Midbrain (tissue), 1 donor: ENCODE results near the gene EIF5AL1.
"Not testable (repeated sequence)": the region's sequence is repeated elsewhere in the genome, so short reads cannot be mapped to it uniquely, and the experiment has no call there.

Source experiments
- DNase-seq: peaks from one replicate; lab custom pipeline; 2025; lab: John Stamatoyannopoulos, UW

The EIF5AL1 gene

DNA sequence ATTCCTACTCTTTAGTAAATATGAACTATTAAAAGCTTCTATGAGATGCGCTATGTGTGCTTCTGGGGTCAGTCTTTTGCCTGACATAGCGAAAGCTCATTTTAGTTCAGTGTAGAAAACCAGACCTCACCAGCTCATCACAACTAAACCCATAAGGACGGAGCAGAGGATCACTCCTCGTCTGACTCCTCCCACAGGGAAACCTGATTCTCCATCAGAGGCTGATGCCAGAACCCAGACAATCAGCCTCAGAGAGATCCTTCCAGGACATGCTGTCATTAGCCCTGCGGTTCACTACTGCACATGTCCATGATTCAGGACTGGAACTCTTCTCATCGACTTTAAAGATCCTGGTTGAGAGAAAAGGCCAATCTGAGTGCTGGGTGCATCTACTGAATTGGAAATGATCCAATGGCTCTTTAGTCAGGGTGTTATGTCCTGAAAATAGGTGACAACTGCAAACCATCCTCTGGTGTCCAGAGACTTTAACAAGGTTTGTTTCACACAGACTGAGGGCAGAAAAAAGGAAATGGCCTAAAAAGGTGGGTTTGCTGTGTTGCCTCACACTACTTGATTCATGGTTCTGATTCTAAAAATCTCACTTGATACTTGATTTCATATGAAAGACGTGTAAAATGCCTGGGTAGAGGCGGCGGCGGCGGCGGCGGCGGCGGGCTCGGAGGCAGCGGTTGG is at the start of gene EIF5AL1:
EIF5AL1 (plus strand) TSS at position 643 of the 693 bp plus-strand sequence. CDS start 117 bp downstream, outside the sequence.
- not testable (repeated sequence) for DNase-seq

DNA sequence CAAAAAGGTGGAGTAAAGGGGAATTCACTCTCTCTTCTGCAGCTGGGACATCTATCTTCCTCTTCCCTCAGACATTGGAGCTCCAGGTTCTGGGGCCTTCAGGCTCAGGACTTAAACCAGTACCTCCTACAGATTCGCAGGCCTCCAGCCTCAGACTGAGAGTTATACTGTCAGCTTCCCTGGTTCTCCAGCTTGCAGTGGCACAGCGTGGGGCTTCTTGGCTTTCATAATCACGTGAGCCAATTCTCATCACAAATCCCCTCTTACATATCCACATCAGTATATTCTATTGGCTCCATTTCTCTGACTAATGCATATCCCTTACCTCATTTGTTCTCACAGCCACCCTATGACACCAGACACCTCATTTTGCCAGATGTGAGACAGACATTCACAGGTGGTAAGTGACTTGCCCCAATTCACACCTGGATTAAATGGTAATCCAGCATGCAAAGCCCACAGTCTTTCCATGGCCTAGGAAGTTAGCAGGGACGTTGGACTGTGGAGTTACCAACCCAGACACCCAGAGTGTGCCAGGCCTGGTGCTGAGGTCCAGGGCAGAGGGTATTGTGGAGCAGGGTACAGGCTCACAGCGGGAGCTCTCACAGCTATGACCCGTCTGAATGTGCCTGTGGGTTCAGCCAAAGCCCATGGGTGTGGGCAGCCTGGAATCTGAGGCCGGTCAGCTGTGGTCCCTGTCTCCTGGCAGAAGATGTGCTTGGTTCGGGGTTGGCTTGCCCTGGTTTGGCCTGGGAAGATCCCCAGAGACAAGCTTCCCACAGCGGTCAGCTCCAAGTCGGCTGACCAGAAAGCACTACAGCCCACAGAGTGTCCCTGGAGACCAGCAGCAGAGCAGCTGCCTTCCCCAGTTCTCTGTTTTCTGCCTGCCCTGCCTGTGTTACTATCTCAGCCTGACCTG is 48.5 kb upstream of the EIF5AL1 start:
- DNase-seq = no peak

DNA sequence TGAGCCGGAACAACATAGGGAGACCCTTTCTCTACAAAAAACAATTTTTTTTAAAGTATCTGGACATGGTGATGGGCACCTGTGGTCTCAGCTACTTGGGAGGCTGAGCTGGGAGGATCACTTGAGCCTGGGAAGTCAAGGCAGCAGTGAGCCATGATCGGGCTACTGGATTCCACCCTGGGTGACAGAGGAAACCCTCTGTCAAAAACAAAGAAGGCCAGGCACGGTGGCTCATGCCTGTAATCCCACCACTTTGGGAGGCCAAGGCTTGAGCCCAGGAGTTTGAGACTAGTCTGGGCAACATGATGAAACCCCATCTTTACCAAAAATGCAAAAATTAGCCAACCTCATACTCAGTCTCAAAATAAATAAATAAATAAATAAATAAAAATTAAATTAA is 47.0 kb upstream of the EIF5AL1 start:
- no peak for DNase-seq

DNA sequence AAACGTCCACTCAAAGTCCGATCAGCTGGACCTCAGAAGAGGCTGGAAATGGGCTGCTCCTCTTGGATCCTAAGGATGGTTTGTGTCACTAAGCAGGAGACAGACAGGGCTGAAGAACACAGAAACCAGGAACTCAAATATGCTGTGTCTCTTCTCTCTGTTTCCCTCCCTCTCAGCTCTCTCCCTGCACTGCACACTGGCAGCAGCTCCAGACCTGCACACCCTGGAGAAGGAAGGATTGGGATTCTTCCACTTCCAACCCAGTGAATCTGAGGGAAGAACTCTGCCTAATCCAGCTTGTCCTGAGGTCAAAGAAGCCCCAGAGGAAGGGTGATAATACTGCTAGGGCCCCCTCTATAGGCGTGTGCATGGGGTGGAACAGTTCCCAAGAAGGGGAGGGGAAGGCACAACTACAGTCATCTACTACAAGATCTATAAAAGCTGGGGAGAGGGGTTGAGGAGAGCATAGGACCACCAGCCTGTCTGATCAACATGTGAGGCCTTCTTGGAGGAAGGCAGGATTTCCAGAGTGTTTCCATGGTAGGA is 44.2 kb upstream of the EIF5AL1 start:
- DNase-seq = no peak

DNA sequence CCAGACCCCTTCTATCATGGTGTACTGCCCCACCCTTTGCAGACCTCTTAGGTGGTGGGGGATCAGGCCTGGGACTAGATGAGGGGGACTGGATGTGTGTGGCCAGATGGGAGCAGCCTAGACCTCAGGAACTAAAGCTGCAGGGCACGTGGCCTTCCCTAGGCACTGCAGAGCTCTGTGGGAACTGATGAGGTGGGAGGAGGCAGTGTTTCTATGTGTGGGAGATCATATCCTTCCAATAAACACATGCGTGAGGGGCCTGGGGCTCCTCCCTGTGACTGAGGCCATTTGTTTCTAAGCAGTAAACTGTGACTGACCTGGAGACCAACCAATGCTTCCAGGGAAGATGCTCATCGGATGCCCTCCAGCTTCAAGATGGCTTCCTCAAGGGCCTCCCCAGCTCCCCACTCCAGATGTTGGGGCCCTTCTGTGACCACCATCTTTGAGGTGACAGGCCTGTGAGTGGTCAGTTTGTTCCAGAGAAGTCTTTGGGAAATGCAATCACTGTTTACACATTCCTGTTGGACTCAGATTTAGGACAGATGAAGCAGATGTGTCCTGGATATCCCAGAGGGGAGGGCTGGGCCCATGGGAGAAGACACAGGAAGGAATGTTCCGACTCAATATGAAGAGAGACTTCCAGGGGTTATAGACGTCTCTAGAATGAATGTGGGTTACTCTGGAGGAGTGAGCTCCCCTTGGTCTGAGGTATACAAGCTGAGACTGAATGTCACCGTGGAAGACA is 43.3 kb upstream of the EIF5AL1 start:
- no peak for DNase-seq

DNA sequence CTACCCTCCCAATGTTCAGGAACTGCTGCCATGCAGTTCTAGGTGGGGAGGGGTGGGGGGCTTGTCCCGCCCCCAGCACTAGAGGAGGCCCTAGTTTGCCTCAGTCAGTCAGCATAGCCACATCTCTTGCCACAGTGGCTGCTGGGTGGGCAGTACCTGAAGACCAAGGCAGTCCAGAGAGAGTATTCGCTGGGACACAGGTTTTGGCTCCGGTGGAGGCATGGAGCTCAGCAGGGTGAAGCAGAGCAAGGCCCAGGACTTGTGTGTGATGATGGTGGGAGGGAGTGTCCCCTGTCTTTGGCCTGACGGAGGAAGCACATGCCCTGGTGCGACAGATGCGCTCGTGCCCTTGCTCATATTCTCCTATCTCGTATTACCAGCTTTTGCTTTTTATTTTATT is 42.2 kb upstream of the EIF5AL1 start:
- DNase-seq = no peak

DNA sequence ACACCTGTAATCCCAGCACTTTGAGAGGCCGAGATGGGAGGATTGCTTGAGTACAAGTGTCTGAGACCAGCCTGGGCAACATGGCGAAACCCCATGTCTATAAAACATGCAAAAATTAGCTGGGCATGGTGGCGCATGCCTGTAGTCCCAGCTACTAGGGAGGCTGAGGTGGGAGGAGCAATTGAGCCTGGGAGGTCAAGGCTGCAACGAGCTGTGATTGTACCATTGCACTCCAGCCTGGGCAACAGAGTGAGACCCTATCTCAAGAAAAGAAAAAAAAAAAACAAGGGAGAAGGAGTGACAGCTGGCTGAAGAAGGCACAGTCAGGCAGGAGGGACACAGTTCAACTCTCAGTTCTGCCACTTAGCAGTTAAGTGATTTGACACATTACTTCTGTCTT is 40.6 kb upstream of the EIF5AL1 start:
- no peak for DNase-seq

DNA sequence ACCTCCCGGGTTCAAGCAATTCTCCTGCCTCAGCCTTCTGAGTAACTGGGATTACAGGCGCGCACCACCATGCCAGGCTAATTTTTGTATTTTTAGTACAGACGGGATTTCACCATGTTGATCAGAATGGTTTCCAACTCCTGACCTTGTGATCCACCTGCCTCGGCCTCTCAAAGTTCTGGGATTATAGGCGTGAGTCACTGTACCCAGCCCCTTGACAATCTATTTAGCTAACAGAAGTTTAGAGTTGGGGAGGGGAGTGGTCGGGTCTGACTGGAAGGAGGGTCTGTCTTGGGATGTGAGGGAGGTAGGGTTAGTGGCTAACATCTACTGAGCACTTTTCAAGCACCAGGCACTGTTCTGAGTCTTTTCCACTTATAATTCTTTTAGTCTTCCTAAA is 39.9 kb upstream of the EIF5AL1 start:
- no peak for DNase-seq

DNA sequence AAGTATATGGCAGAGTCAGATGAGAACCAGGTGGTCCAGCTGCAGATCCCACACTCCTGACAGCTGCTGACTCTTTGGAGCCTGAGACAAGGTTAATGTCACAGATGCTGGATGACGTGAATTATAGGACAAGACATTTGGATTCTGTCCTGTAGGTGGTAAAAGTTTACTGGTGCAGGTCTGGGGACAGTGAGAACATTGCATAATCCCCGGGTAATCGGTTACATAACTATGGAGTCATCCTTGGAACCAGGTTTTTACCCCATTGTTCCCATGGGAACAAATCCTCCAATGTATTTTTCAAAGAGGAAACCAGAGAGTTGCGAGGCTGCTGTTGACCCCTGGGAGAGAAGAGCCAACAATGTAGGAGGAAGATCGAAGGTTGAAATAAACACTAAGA is 39.4 kb upstream of the EIF5AL1 start:
- DNase-seq = no peak

DNA sequence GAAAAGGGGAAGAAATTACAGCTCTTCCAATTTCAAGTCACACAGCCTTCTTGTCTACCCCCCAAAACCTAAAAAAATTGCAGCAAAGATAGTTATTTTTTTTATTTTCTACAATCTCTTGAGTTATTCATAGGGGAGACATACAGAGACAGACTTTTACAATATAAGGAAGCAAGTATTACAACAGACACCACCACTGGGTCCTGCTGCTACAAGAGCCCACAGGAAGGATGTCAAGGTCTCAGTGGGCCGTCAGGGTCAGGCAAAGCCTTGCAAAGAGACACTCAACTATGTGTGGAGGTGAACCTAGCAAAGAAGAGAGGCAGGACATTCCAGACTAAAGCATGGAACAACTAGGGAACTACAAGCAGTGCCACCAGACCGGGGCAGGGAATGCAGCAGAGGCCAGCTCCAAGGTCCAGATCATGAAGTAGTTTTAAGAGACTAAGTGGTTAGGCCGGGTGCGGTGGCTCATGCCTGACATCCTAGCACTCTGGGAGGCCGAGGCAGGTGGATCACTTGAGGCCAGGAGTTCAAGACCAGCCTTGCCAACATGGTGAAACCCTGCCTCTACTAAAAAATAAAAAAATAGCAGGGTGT is 38.7 kb upstream of the EIF5AL1 start:
- DNase-seq = no peak

DNA sequence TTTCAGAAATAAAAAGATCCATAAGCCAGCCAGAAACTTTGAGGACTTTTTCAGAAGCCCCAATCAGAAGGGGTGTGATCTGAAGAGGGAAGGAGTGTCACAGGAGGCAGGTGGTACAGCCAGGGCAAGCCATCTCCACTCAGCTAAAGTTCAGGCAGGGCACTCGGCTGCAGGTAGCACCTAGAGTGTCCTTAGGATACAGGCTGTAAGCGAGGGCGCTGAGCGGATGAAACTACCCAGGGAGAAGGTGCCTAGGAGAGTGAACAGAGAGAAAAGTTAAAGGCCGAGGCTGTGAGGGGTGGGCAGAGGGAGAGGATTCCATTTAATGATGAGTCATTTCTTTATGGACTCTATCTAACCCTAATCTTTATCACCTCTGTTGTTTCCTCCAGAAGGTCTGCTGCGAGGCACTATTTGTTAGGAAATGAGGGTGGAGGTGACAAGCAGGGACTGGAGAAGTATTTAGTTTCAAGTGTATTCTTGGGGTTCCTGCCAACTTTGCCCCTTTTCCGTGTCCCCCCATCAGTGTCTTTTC is 37.1 kb upstream of the EIF5AL1 start:
- DNase-seq = no peak

DNA sequence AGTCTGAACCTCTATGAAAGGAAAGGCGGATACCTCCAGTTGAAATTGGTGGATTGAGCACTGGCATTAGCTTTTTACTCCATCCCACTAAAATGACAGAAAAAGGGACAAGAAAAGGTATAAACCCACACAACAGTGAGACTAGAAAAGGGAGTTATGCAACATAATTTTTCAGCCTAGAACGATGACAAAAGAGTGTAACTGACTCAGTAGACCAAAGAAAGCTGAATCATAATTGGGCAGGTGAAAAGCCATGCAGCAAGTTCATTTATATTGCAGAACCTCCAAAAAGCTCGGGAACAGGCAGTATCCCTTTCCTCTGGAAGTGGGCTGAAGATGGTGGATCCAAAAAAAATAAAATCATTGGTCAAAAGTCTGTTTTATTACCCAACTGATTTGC is 36.5 kb upstream of the EIF5AL1 start:
- no peak for DNase-seq

DNA sequence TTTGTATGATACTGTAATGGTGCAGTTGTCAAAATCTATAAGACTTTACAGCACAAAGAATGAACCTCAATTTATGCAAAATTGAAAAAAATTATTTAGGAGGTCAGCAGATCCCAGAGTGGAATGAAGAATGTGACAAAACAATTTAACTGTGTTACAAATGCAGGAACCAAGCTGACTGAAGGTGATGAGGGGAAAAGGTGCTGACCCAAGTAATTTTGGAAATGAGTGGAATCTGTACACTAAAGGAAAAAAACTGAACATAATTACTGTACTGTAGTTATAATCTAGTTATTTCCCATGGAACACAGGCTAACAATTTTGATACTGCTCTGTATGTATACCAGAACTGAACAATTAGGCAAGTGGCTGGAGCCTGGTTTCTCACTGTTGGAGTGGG is 35.7 kb upstream of the EIF5AL1 start:
- no peak for DNase-seq

DNA sequence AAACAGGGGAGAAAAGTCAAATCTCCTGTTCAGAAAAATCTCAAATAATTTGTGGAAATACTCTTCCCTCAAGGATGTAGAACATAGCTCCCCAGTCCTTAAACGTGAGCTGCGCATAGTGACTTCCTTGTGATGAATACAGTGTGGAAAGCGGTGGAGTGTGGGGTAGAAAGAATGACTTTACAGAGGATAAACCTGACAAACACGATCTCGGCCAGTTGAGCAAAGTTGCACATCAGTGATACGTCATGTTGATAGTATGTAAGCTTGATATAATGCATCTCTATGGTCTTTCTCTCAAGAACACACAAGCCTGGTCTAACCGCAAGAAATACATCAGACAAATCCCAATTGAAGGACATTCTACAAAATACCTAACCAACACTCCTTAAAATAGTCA is 34.9 kb upstream of the EIF5AL1 start:
- DNase-seq = no peak

DNA sequence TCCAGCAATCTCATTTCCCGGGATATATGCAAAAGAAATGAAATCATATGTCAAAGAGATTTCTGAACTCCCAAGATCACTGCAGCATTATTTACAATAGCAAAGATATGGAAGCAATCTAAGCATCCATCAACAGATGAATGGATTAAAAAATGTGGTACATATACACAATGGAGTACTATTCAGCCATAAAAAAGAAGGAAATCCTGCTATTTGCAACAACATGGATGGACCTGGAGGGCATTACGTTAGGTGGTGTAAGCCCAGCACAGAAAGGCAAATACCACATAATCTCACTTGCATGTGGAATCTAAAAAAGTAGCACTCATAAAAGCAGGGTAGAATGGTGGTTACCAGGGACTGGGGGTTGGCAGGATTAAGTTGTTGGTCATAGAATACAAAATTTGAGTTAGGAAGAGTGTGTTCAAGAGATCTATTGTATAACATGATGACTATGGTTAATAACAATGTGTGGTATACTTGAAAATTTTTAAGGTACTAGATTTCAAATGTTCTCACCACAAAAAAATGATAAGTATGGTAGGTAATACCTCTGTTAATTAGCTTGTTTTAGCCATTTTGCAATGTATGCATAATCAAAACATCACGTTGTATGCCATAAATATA is 32.9 kb upstream of the EIF5AL1 start:
- DNase-seq = no peak

DNA sequence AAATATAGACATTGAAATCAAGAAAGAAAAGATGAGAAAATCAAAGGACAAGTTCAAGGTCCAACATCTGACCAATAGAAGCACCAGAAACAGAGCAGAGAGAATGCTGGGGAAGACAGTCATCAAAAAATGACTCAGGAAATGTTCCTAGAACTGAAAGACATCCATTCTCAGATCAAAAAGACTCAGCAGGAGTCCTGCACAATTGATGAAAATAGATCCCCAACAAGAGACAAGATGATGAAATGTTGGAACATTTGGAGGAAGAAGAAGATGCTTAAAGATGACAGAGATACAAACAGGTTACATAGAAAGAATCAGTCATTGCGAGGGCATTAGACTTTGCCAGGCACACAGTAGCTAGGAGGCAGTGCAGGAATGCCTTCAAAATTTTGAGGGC is 30.0 kb upstream of the EIF5AL1 start:
- DNase-seq = no peak

DNA sequence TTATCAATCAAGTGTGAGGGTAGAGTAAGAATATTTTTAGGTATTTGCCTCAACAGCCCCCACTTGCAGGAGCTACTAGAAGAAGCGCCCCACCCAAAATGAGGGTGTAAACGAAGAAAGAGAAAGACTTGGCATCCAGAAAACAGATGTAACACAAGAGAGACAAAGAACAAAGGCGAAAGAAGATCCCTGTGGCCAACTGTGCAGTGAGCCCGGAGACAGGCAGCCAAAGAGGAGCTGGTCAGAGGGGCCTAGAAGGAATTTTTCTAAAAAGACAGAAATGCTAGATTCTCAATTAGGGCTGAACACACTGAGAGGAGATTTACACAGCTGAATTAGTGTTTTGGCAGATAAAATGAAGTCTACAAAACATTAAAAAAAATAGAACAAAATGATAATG is 29.6 kb upstream of the EIF5AL1 start:
- no peak for DNase-seq

DNA sequence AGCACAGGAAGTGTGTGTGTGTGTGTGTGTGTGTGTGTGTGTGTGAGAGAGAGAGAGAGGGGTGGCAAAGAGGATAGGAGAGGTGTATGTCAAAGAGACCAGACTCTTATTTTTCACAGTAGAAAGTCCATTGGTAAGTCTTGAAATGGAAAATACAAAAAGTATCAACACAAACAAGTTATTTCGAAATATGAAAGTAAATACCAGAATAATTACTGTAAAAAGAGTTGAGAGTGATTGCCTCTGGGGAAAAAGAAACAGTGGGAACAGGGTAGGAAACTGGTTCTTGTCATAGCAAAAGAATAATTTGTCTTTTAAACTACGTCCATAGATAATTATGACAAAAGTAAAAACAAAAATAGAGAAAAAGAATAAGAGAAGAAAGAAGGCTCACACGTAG is 29.0 kb upstream of the EIF5AL1 start:
- no peak for DNase-seq

DNA sequence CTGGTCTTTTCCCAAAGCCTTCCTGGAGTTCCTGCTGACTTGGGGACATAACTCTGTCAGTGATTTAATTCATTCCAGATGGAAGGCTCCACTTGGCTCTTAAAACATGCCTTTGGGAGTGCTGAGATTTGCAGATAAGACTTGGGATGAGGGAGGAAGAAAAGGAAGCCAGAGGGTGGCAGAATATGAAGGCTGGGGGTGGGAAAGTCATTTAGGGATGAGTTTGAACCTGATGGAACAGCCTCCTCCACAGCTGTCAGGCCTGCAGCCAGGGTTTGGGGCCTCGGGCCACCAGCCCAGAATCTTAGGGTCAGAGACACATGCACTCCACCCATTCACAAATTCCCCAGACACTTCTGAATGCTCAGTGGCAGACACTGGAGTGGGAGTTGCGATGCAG is 28.4 kb upstream of the EIF5AL1 start:
- no peak for DNase-seq

DNA sequence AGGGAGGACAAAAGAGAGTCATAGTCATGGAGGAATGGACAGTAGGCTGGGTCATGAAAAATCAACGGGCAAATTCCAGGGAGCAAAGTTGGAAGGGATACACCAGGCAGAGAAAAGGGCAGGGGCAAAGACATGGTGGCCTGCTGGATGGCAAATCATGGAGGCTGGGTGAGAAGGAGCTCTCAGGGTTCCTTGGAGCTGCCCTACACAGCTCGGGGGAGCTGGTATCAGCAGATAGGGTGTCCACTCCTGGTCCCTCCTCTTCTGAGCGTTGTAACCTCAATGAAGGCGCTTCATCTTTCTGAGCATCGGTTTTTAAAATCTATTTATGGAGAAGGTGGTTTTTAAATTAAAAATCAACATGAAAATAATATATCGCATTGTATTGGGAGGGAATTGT is 27.9 kb upstream of the EIF5AL1 start:
- DNase-seq = no peak
